ENCODE data around the gene CAPN3.
"Not testable (repeated sequence)": the region's sequence is repeated elsewhere in the genome, so short reads cannot be mapped to it uniquely, and the experiment has no call there.

The CAPN3 gene

DNA sequence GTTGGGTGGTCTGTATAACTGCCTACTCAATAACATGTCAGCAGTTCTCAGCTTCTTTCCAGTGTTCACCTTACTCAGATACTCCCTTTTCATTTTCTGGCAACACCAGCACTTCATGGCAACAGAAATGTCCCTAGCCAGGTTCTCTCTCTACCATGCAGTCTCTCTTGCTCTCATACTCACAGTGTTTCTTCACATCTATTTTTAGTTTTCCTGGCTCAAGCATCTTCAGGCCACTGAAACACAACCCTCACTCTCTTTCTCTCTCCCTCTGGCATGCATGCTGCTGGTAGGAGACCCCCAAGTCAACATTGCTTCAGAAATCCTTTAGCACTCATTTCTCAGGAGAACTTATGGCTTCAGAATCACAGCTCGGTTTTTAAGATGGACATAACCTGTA, at the start of gene CAPN3:
Gene CAPN3, plus strand, starts transcription at position 253 of the 400 bp plus-strand sequence. CDS start 305 bp downstream, outside the sequence.
- H3K4me3 ChIP-seq (ENCODE audit: low read length) = no peak within 1 kb of the TSS
- TF ChIP-seq, protein P1, sequence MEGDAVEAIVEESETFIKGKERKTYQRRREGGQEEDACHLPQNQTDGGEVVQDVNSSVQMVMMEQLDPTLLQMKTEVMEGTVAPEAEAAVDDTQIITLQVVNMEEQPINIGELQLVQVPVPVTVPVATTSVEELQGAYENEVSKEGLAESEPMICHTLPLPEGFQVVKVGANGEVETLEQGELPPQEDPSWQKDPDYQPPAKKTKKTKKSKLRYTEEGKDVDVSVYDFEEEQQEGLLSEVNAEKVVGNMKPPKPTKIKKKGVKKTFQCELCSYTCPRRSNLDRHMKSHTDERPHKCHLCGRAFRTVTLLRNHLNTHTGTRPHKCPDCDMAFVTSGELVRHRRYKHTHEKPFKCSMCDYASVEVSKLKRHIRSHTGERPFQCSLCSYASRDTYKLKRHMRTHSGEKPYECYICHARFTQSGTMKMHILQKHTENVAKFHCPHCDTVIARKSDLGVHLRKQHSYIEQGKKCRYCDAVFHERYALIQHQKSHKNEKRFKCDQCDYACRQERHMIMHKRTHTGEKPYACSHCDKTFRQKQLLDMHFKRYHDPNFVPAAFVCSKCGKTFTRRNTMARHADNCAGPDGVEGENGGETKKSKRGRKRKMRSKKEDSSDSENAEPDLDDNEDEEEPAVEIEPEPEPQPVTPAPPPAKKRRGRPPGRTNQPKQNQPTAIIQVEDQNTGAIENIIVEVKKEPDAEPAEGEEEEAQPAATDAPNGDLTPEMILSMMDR (IDR thresholded peaks at IDR 0.05; ENCODE audit: insufficient read depth, low read depth, low read length, missing control alignments) = no peak
- DNase-seq (ENCODE audit: low read depth) = no peak

DNA sequence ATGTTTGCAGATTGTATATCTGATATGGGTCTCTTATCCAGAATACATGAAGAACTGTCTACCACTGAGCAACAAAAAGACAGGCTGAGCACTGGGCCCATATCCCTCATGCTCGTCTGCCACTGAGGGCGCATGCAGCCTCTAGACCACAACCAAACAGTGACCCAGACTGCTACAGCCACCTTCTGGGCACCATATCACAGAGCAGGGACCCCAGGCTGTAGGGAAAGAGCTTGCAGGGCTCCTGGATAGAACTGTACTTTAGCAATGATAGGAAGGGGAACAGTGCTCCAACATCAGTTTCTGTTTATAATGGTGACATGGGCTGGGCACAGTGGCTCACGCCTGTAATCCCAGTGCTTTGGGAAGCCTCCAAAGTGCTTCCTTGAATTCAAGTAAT, 45.8 kb upstream of the CAPN3 start:
- H3K4me3 ChIP-seq (ENCODE audit: low read length) = no peak overlapping the region
- no peak for DNase-seq (ENCODE audit: low read depth)
- TF ChIP-seq, protein P1 (IDR thresholded peaks at IDR 0.05; ENCODE audit: insufficient read depth, low read depth, low read length, missing control alignments) = no peak

DNA sequence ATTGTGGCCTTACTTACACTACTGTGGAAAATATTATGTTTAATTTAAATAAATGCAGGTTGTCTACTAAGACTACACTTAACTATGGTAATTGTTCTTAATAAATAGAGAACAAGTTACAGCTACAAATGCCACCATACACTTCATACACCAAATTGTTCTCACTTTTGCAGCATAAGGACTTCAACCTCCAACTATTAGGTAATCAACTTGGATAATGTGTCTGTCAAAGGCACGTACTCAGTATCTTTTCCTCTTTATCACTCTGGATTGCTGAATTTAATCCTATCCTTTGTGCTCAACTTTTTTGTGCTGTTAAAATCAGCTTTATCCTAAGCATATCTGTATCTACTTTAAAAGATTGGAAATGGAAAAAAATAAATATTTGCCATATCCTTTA, 44.5 kb upstream of the CAPN3 start:
- no peak for DNase-seq (ENCODE audit: low read depth)
- TF ChIP-seq, protein P1 (IDR thresholded peaks at IDR 0.05; ENCODE audit: insufficient read depth, low read depth, low read length, missing control alignments) = no peak
- H3K4me3 ChIP-seq (ENCODE audit: low read length) = no peak overlapping the region

DNA sequence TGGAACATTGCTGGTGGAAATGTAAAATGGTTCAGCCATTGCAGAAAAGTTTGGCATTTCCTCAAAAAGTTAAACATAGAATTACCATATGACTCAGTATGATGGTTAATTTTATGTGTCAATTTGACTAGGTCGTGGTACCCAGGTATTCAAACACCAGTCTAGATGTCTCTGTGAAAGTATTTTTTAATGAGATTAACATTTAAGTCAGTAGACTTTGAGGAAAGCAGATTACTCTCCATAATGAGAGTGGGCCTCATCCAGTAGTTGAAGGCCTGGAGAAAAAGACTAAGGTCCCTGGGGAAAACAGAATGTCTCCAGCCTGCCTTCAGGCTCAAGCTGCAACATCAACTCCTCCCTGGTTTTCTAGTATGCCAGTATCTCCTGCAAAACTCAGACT, 43.8 kb upstream of the CAPN3 start:
- TF ChIP-seq, protein P1 (IDR thresholded peaks at IDR 0.05; ENCODE audit: insufficient read depth, low read depth, low read length, missing control alignments) = no peak
- no peak for DNase-seq (ENCODE audit: low read depth)
- no peak overlapping the region for H3K4me3 ChIP-seq (ENCODE audit: low read length)

DNA sequence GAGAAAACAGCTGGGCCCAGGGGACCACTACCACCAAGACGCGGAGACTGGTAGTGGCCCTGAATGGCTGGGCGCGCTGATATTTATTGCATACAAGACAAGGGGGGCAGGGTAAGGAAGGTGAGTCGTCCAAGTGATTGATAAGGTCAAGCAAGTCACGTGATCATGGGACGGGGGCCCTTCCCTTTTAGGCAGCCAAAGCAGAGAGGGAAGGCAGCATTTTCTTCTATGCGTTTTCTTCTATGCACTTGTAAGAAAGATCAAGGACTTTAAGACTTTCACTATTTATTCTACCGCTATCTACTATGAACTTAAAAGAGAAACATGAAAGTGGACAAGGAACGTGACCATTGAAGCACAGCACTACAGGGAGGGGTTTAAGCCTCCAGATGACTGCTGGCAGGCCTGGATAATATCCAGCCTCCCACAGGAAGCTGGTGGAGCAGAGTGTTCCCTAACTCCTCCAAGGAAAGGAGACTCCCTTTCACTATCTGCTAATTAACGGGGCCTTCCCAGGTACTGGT, 43.0 kb upstream of the CAPN3 start:
- H3K4me3 ChIP-seq (ENCODE audit: low read length) = not testable (repeated sequence)

DNA sequence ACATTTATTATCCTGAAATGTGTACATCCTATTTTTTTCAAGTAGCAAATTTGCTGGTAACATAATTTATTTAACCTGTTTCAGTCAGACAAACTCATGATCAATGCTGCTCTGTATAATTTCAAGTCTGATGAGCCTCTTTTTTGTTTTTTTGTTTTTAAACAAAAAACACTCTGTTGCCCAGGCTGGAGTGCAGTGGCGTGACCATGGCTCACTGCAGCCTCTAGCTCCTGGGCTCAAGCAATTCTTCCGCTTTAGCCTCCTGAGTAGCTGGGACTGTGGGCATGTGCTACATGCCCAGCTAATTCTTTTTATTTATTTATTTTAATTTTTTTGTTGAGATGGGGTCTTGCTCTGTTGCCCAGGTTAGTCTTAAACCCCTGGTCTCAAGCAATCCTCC, 40.1 kb upstream of the CAPN3 start:
- H3K4me3 ChIP-seq (ENCODE audit: low read length) = no peak overlapping the region
- TF ChIP-seq, protein P1 (IDR thresholded peaks at IDR 0.05; ENCODE audit: insufficient read depth, low read depth, low read length, missing control alignments) = no peak
- DNase-seq (ENCODE audit: low read depth) = no peak

More for the DNA sequence above, 43.0 kb upstream of the CAPN3 start:
- not testable (repeated sequence) for DNase-seq (ENCODE audit: low read depth)

DNA sequence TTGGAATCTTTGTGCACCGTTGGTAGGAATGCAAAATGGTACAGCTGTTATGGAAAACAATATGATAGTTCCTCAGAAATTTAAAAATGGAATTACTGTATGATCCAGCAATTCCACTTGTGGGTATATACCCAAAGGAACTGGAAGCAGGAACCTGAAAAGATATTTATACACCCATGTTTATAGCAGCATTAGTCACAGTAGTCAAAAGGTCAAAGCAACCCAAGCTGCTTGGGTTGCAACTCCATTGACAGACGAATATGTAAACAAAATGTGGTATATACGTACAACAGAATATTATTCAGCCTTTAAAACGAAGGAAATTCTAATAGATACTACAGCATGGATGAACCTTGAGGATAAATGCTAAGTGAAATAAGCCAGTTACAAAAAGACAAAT, 35.0 kb upstream of the CAPN3 start:
- no peak overlapping the region for H3K4me3 ChIP-seq (ENCODE audit: low read length)
- no peak for DNase-seq (ENCODE audit: low read depth)
- TF ChIP-seq, protein P1 (IDR thresholded peaks at IDR 0.05; ENCODE audit: insufficient read depth, low read depth, low read length, missing control alignments) = no peak

All from epithelial cell of esophagus (primary cell).